Loucy (cell line): Measurements from ENCODE around the gene GPRC5A.

Source experiments
- CTCF ChIP-seq: fragments of 200-600 bp; sonication (generic); conservative IDR thresholded peaks from 2 replicates; pipeline ENCODE4 v1.5.1; 2014; ENCODE audit warnings: mild to moderate bottlenecking, antibody characterized with exemption, low read length
- EZH2phosphoT487 ChIP-seq: fragments of 200-600 bp; IDR thresholded peaks from 2 replicates; pipeline ENCODE4 v1.6.1; 2018; ENCODE audit warnings: antibody characterized with exemption, mild to moderate bottlenecking, moderate library complexity, borderline replicate concordance

GRCh38 chr12:12938541-12938940 lies 47.2 kb downstream of the GPRC5A start:
- TF ChIP-seq CTCF, result no peak
- no peak for TF ChIP-seq EZH2phosphoT487
